RPMI7951 (cell line): Measurements from ENCODE around the gene RPL32. TPM values are rescaled to one million over a fixed set of nuclear protein-coding genes. Genes with fewer than 3 reads are reported as not detected.
"Not testable (repeated sequence)": the region's sequence is repeated elsewhere in the genome, so short reads cannot be mapped to it uniquely, and the experiment has no call there.

Experiments used
- DNase-seq: peaks from one replicate; pipeline ENCODE4 v3.0.0-alpha.2; 2012; ENCODE audit warnings: low read depth
- total RNA-seq: library from RNA; depleted of rRNA; stranded (reverse); fragments of >200 nt; shearing (Covaris generic); gene quantifications from 2 replicates; pipeline ENCODE4 v1.2.3, GENCODE V29; 2014; rRNA removed

The RPL32 gene
- 1,815 and 2,401 TPM in 2 replicates for total RNA-seq

DNA sequence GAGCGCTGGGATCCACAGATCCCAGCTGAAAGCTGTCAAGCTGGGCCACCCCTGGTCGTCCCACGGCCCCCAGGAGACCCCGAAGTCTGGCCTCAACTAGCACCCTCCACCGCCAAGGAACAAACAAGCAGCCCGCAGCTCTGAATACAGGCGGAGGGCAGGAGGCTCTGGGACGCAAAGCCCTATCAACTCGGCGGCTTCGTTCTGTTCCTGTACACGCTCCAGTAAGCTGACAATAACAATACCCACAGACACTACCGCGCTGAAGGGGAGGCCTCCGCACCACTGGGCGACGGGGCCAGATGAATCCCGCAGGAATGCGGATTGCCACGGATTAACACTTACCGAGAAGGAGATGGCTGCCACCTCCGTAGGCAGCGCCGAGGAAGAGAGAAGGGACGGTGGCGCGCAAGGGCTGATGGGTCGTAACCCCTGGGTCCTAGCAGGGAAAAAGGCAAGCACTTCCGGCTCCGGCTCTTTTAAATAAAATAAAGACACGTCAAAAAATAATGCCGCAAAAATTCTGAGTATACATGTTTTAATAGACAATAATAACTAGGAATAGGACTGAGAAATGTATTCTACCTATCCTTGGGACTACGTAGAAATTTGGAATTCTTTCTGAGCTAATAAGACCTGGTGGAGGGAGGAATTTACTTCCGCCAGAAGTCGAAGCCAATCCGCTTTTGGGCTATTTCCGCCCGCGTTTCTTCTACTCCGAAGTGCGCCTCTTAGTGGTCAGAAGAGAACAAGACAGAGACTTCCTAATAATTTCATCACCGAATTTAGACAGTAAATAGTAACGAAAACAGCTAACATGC lies at the start of gene RPL32:
Gene RPL32, minus strand, starts transcription at position 417 of the 821 bp plus-strand sequence. CDS start 1,328 bp downstream, outside the sequence.
- DNase-seq, result peak; percentile 95

DNA sequence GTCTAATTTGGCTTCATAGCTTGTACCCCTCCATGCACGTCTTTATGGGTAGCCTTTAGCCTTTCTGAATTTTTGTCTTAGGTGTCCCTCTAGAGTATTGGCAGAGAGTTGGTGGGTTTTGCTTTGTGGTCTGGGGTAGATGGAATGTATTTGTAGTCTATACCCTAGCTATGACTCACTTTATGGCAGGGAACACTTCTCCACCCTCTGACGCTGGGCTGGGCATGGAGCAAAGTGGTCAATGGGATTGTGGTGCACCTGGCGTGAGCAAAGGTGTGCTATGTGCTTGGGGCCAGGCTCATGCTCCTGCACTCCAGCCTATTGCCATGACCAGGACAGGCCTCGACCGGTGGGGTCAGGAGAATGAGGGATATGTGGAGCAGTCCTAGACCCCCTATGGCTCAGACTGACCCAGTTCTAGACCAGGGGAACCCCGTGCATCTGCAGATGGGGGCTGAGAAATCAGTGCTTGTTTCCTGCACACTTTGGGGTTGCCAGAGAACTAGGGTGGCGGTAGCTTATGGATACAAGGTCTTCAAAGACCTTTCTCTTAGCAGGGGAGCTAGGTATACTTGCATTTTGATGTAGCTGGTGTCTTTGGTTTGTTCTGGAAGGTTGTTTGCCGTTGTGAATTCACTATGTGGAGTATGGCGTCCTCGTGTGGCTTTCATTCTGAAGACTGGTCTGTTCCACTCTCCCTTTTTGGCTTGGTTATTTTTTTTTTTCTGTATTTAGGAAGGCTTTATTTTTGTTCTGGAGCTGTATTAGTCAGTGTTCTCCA lies 49.4 kb upstream of the RPL32 start:
- no peak for DNase-seq

DNA sequence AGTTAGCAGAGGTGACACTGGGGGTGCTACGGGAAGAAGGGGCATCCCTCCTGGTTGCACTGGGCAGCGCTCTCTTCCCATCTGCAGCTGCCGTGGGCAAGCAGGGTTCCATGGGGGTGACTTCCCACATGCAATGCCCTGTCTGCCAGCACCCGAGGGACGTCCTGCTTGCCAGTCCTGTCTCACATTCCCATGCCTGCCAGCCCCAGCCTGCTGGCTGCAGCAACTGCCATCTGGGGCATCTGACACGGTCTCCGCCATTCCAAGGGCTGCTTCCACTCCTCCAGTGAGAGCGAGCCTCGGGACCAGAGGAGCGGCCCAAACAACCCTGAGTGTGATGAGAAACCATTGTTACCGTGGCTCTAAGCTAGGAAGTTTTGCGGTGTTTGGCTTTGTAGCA lies 45.4 kb upstream of the RPL32 start:
- DNase-seq, result no peak

DNA sequence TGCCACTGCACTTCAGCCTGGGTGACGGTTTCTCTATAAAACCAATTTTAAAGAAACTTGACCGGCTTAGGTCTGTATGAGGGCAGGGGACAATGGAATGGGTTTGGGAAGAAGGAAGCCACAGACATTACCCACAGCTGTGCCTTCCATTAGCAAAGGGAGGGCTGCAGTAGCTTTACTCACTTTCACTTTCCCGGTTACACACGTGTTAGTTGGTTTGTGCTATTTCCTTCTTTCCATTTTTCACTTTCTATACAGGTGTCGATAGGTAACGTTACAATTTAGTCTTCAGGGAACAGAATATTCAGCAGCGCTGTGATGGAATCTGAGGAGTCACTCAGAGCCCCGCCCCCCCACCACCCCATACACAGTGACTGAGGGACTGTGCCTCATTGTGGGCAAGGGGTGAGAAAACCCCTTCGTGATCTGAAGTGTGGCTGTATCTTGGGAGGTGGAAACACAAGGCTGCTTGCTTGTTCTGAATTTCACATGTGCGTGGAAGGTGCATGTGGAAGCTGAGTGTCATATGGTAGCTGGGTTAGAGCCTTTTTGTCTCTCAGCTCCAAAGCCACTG lies 44.8 kb upstream of the RPL32 start:
- no peak for DNase-seq

DNA sequence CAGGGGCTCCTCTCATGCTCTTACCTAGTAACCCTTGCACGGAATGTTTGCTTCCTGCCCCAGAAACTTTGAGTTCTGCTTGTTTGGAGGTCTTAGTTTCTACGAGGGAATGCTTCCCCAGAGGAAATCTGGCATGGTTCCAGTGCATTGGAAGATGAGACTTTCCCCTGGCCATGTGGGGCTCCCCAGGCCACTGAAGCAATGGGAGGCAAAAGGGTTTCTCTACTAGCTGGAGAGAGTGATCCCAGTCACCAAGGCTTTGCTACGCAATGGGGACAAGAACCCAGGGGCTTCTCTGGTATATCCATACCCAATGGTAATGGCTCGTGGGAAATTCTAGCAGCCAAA lies 44.2 kb upstream of the RPL32 start:
- no peak for DNase-seq

DNA sequence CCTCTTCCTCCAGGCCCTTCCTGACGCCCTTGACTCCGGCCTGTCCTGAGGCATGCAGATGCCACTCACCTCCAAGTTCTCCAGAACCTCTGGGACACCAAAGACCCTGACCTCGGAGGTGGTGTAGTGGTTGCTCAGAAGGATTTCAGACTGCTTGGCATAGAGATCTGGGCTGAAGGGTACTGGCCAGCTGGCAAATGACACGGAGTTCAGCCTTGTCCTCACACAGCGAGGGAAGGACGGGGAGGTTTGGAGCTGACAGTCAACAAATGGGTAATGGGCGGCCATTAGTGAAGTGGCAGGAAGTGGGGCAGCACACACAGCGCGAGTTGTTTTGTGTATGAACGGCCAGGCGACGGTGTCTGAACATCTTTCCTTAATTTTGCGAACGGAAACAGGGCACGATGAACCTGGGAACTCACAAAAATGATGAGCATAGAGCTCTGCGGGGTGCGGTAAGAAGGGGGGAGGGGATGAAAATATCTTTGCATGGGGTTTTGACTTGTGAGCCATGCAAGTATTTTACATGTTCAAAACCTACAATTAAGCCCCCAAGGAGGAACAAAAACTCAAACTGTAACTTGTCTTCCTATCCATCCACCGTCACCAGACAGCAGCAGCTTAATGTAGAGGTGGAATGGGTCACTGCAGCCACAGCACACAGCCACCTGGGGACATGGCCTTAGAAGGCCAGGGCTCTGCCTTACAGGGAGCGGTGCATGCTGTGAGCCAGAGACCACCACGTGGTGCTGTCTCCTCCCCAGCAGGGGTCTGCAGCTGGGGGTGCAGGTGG lies 43.6 kb upstream of the RPL32 start:
- no peak for DNase-seq

DNA sequence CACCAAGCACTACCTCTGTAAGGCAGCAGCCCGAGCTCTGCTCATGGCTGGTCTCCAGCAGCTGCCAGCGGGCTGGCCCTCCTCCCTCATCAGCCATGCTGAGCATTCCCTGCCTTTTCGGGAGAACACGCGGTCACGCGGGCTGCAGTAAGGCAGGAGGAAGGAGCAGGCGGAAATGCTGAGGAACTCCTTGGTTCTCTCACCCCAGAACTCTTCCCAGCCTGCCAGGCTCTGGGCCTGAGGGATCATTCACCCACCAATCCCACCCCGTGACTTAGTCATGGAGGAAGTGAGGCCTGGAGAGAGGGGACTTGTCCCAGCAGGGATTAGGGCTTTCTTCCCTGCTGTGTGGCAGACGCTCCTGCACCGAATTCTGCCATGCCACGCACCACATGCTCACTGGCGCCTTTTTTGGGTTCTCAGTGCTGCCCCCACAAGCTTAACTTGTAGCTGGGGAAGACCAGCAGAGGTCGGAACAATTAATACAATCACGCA lies 42.9 kb upstream of the RPL32 start:
- DNase-seq, result peak; percentile 27

DNA sequence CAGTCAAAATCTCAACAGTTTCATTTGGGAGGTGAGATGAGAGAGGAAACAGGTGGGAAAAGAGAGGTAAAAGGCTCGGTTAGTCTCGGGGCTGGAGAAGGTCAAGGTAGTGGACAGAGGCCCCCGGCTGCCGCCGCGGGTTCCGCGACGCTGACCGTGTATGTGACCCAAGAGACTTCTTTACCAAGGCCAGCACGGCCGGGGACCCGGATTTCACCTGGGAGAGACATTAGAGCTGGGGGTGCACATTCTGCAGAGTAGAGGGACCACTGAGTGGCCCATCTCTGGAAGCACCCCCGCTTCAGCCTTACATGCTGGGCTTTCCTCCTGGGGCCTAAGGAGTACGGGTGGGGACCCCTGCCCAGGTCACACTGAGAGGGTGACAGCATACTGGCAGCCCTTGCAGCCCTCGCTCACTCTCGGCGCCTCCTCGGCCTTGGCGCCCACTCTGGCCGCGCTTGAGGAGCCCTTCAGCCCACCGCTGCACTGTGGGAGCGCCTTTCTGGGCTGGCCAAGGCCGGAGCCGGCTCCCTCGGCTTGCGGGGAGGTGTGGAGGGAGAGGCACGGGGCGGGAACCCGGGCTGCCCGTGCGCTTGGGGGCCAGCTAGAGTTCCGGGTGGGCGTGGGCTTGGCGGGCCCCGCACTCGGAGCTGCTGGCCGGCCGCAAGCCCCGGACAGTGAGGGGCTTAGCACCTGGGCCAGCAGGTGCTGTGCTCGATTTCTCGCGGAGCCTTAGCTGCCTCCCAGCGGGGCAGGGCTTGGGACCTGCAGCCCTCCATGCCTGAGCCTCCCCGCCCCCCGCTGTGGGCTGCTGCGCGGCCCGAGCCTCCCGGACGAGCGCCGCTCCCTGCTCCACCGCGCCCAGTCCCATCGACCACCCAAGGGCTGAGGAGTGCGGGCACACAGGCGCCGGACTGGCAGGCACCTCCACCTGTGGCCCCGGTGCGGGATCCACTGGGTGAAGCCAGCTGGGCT lies 41.3 kb upstream of the RPL32 start:
- no peak for DNase-seq

DNA sequence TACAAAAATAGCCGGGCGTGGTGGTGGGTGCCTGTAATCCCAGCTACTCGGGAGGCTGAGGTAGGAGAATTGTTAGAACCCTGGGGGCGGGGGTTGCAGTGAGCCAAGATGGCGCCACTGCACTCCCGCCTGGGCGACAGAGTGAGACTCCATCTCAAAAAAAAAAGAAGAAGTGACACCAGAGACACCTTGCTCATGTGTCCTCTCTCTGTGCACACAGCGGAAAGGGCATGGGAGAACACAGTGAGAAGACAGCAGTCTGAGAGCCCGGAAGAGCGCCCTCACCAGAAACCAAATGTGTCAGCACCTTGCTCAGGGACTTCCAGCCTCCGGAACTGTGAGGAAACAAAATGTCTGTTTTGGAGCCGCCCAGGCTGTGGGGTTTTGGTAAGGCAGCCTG lies 40.5 kb upstream of the RPL32 start:
- not testable (repeated sequence) for DNase-seq

DNA sequence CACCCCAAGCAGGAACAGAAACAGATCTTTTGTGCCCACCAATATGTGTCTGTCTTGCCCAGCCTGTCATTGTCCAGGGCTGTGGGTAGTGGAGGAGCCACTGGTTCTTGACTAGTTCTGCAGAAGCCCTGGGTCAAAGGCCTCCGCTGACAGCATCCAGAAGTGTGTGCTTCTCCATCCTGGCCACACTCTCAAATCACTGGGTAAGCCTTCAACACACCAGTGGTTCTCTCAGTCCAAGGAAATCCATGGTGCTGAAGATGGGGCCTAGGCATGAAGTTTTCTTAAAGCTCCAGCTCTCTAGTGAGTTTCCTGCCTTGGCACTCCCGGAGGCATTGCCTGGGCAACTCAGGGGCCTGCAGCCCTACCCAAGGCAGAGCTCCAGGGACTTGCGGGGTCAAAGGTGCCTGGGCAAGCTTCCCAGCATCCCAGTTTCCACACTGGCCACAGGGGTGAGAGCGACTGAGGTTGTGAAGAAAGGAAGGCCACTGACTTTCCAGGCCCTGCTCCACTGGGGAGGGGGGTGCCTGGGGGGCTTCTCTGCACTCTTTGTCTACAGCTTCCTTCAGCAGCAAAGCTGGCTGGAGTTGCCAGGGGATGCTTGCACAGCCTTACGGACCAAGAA lies 37.9 kb upstream of the RPL32 start:
- no peak for DNase-seq

DNA sequence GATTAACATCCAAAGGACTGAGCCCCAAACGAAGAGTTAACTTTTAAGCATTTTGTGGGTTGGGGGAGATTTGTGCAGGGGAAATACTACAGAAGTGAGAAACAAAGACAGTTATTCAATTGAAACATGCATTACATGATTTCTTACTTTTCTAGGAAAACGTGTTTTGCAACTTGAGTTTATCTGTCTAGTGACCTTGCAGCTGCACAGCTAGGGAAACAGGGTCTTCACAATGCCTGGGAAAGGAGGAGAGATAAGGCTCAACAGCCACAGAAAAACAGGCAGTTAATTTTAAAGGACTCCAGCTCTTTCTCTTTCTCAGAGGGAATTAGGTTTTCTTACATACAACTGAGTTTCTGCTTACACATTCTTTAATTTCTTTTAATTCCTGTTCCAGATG lies 37.4 kb upstream of the RPL32 start:
- DNase-seq, result not testable (repeated sequence)

DNA sequence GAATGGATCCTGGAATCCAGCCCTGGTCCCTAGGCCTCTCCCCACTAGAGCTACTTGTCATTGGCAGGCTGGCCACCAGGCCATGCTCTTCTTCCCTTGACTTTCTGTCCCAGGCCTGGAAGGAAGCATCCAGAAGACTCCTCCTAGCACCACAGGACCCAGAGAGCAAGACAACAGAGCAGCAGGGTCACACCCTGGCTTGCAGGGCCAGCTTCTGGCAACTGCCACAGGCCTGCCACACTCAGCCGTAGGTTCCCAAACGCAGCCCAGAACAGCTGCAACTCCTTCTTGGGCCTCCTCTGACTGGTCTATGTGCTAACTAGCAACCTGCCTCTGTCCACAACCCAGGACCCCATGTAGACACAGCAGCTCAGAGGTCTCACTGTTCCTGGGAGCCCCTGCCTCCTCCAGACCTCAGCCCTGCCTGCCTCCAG lies 36.8 kb upstream of the RPL32 start:
- DNase-seq, result no peak

DNA sequence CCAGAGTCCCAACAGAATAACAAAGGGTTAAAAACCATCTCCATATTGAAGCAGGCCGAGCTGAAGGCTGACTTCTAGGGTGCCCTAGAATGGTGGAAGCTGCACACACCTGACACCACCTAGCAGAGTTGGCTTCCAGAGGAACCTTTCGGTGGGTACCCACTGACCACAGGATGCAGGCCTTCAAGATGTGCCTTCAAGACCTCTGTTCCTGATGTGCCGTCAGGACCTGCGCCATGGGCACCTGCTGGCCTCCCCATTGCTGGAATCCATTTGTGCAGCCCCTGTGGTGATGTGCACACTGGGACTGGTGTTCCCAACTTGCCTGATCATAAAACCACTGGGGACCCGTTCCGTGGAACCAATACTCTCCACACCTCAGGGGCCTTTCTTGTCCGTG lies 35.7 kb upstream of the RPL32 start:
- DNase-seq, result no peak

DNA sequence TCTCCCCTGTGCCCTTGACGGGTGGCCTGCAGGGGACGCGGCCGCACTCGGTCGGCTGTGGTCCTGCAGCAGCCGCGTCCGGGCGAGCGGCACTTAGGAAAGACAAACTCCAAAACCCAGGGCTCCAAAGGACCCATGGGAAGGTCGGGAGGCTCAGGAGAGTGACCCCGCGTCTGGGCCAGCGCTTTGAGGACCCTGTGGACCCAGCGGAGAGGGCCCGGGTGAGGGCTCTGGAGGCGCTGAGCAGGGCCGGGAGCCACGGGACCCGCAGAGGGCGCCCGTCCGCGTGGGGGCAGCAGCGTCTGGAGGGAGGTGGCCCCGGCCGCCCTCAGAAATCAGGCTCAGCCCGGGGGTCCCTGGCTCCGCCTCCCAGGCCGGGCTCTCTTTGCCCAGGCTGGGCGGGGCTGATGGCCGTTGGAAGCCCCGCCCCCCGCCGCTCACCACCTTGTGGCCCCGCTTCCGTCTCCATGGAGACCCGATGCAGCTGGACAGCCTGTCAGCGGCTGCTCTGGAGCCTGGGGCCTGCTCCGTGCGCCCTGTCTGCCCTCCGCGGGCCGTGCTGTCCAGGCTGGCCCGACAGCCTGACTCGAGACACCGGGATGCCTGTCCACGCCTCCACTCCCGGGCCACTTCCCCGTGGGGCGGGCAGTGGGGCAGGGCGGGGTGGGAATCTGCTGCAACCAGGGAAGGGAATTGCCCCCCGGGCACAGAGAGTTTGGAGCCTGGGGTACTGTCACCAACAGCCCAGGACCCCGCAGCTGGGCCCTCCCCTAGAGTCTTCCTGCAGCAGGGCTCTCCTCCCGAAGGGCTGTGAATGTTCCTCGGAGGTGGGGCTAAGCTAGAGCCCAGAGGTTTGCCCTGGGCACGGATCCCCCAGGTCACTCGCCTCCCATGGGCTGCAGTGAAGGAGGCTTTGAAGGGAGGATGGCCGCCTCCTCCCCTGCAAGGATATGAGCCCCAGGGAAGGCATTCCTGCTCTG lies 34.8 kb upstream of the RPL32 start:
- peak; percentile 51 for DNase-seq

DNA sequence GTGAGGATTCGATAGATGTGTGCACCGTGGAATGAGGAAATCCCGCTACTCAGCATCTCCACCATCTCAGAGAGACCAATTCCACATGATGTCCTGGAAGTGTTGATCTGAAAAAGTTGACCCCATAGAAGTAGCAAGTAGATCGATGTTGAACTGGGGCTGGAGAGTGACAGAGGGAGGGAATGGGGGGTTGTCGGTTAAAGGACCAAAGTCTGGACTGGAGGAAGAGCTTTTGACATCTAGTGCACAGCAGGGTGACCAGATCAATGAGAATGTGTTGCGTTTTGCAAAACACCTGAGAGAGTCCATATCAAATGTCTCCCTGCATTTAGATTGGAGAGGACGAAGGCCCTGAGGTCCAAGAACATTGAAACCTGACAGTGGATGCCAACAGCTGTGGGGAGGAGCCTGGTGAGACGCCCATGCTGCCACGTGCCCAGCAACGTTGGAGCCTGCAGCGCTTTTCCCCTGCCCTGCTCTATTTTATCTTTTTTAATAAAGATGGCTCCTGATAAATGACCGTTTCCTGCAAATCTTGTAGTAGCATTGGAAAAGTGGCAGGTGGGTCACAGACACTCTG lies 30.1 kb upstream of the RPL32 start:
- no peak for DNase-seq

DNA sequence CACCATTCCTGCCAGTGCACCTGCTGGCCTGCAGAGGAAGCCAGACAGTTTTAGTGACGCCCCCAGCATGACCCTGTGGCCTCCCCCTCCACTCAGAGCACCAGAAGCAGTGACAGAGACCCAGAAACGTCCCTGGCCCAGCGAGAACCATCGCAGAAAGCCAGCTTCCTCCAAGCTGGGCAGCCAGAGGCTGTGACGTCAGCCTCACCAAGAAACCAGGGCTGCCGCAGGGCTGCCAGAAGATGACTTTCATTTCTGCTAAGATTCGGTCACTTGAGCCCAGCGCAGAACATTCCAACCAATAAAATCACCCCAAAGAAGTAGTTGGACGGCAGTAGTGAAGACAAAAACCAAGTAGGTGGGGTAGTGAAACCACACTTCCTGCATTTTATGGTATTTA lies 29.6 kb upstream of the RPL32 start:
- peak; percentile 67 for DNase-seq

DNA sequence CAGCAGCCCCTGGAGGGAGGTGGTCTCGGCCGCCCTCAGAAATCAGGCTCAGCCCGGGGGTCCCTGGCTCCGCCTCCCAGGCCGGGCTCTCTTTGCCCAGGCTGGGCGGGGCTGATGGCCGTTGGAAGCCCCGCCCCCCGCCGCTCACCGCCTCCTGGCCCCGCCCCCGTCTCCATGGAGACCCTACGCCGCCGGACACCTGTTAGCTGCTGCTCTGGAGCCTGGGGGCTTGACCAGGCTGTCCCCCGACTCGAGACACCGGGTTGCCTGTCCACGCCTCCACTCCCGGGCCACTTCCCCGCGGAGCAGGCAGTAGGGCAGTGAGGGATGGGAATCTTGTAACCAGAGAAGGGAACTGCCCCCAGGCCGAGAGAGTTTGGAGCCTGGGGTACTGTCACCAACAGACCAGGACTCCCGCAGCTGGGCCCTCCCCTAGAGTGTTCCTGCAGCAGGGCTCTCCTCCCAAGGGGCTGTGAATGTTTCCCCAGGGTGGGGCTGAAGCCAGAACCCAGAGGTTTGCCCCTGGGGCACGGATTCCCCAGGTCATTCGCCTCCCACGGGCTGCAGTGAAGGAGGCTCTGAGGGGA lies 27.8 kb upstream of the RPL32 start:
- DNase-seq, result no peak
